Activated T-cell treated with anti-CD3 and anti-CD28 coated beads for 1 hour (primary cell): ENCODE results near the gene CITED2.
"Not testable (repeated sequence)": the region's sequence is repeated elsewhere in the genome, so short reads cannot be mapped to it uniquely, and the experiment has no call there.

Experiments
- DNase-seq: peaks from one replicate; pipeline ENCODE4 v3.0.0-alpha.2; 2020; ENCODE audit warnings: low read depth

The CITED2 gene

GRCh38 chr6:139374357-139375225, at the start of gene CITED2:
Gene CITED2, minus strand, starts transcription at chr6:139374648. Its CDS starts 704 bp downstream, at chr6:139373944.
- DNase-seq: peak; percentile 91

- DNase-seq: no peak
Measured at GRCh38 chr6:139423037-139423703, 48.7 kb upstream of the CITED2 start.

- DNase-seq: no peak
Measured at GRCh38 chr6:139422105-139423036, 47.9 kb upstream of the CITED2 start.

GRCh38 chr6:139418481-139419132, 44.2 kb upstream of the CITED2 start:
- DNase-seq: no peak

GRCh38 chr6:139416146-139416545, 41.7 kb upstream of the CITED2 start:
- DNase-seq: no peak

GRCh38 chr6:139415365-139415764, 40.9 kb upstream of the CITED2 start:
- DNase-seq: no peak

GRCh38 chr6:139412103-139412502, 37.7 kb upstream of the CITED2 start:
- not testable (repeated sequence) for DNase-seq

- DNase-seq: no peak
Measured at GRCh38 chr6:139409026-139409425, 34.6 kb upstream of the CITED2 start.

GRCh38 chr6:139407718-139408222, 33.3 kb upstream of the CITED2 start:
- DNase-seq: no peak

GRCh38 chr6:139406577-139407343, 32.3 kb upstream of the CITED2 start:
- no peak for DNase-seq

GRCh38 chr6:139402876-139403386, 28.5 kb upstream of the CITED2 start:
- DNase-seq: no peak

GRCh38 chr6:139398658-139399057, 24.2 kb upstream of the CITED2 start:
- no peak for DNase-seq

- no peak for DNase-seq
Measured at GRCh38 chr6:139395891-139396301, 21.4 kb upstream of the CITED2 start.

- DNase-seq: no peak
Measured at GRCh38 chr6:139395371-139395770, 20.9 kb upstream of the CITED2 start.

- no peak for DNase-seq
Measured at GRCh38 chr6:139394027-139394649, 19.7 kb upstream of the CITED2 start.

- no peak for DNase-seq
Measured at GRCh38 chr6:139392794-139393193, 18.3 kb upstream of the CITED2 start.

GRCh38 chr6:139391709-139392108, 17.3 kb upstream of the CITED2 start:
- no peak for DNase-seq

- no peak for DNase-seq
Measured at GRCh38 chr6:139390447-139390846, 16.0 kb upstream of the CITED2 start.

GRCh38 chr6:139388384-139388783, 13.9 kb upstream of the CITED2 start:
- DNase-seq: no peak

GRCh38 chr6:139386404-139386803, 12.0 kb upstream of the CITED2 start:
- no peak for DNase-seq
